Measurements from ENCODE around the gene CCDC57. TPM values are rescaled to one million over a fixed set of nuclear protein-coding genes. Genes with fewer than 3 reads are reported as not detected.

CCDC57 gene
- total RNA-seq, 1 donor from 2014 or later: 10.8 TPM

- H3K36me3 ChIP-seq (ENCODE audit: control insufficient read depth, insufficient read depth, low read length): peaks cover 2% of the 10 kb centered on the region
- no peak for FAIRE-seq
- no peak for TF ChIP-seq CTCF (IDR thresholded peaks at IDR 0.05; ENCODE audit: insufficient read depth, low read length, severe bottlenecking)
Measured at GRCh38 chr17:82118815-82119380, 93.7 kb downstream of the CCDC57 start.

GRCh38 chr17:82118168-82118814, 94.4 kb downstream of the CCDC57 start:
- Histone ChIP-seq H3K36me3 (ENCODE audit: control insufficient read depth, insufficient read depth, low read length) (peaks cover 4% of the 10 kb centered on the region), H3K4me3 (ENCODE audit: low read depth, low read length) (no peak overlapping the region), H3K27me3 (ENCODE audit: control insufficient read depth, insufficient read depth, low read length) (no peaks in the 10 kb centered on the region)
- FAIRE-seq (no peak), DNase-seq (ENCODE audit: low read depth) (no peak)
- no peak for TF ChIP-seq CTCF (IDR thresholded peaks at IDR 0.05; ENCODE audit: insufficient read depth, low read length, severe bottlenecking)

More at GRCh38 chr17:82118815-82119380, 93.7 kb downstream of the CCDC57 start:
- Histone ChIP-seq H3K27me3 (ENCODE audit: control insufficient read depth, insufficient read depth, low read length) (no peaks in the 10 kb centered on the region), H3K4me3 (ENCODE audit: low read depth, low read length) (no peak overlapping the region)
- no peak for DNase-seq (ENCODE audit: low read depth)

DNA sequence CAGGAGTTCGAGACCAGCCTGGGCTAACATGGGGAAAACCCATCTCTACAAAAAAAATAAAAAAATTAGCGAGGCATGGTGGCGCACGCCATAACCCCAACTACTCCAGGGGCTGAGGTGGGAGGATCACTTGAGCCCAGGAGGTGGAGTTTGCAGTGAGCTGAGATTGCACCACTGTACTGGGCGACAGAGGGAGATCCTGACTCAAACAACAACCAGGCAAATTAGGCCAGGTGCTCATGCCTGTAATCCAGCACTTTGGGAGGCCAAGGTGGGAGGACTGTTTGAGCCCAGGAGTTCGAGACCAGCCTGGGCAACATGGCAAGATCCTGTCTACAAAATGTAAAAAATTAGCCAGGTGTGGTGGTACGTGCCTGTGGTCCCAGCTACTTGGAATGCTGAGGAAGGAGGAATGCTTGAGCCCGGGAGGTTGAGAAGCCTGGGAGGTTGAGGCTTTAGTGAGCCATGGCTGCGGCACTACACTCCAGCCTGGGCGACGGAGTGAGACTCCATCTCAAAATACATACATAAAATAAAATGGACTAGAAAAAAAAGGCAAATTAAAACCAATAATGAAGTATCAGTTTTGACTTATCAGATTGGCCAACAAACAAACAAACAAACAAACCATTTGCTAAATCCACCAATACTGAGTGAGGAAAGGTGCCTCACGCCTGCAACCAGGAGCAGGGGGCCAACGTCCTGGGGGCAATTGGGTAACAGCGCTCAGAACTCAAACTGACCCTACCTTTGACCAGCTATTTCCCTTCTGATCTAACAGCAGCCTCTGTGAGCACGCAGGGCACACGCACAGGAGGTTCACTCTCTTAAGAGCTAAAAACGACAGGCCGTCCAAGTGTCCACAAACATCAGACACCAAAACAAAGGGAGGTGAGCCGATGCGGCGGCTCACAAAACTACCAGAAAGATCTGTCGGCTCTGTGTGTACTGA, 95.2 kb downstream of the CCDC57 start:
- DNase-seq (ENCODE audit: low read depth) (no peak), FAIRE-seq (no peak)
- TF ChIP-seq CTCF (IDR thresholded peaks at IDR 0.05; ENCODE audit: insufficient read depth, low read length, severe bottlenecking): no peak
- Histone ChIP-seq H3K27me3 (ENCODE audit: control insufficient read depth, insufficient read depth, low read length) (no peaks in the 10 kb centered on the region), H3K4me3 (ENCODE audit: low read depth, low read length) (no peak overlapping the region), H3K36me3 (ENCODE audit: control insufficient read depth, insufficient read depth, low read length) (peaks cover 4% of the 10 kb centered on the region)

- no peak for TF ChIP-seq CTCF (IDR thresholded peaks at IDR 0.05; ENCODE audit: insufficient read depth, low read length, severe bottlenecking)
- peaks cover 4% of the 10 kb centered on the region for H3K36me3 ChIP-seq (ENCODE audit: control insufficient read depth, insufficient read depth, low read length)
- DNase-seq (ENCODE audit: low read depth) (no peak), FAIRE-seq (no peak)
- no peak overlapping the region for H3K4me3 ChIP-seq (ENCODE audit: low read depth, low read length)
- no peaks in the 10 kb centered on the region for H3K27me3 ChIP-seq (ENCODE audit: control insufficient read depth, insufficient read depth, low read length)
Measured at GRCh38 chr17:82116246-82116645, 96.4 kb downstream of the CCDC57 start.

GRCh38 chr17:82114872-82115271, 97.8 kb downstream of the CCDC57 start:
- no peak for FAIRE-seq

More at GRCh38 chr17:82114872-82115271, 97.8 kb downstream of the CCDC57 start:
- Histone ChIP-seq H3K4me3 (ENCODE audit: low read depth, low read length) (no peak overlapping the region), H3K27me3 (ENCODE audit: control insufficient read depth, insufficient read depth, low read length) (no peaks in the 10 kb centered on the region), H3K36me3 (ENCODE audit: control insufficient read depth, insufficient read depth, low read length) (peaks cover 4% of the 10 kb centered on the region)
- DNase-seq (ENCODE audit: low read depth): no peak
- TF ChIP-seq CTCF (IDR thresholded peaks at IDR 0.05; ENCODE audit: insufficient read depth, low read length, severe bottlenecking): no peak

Data from bronchial epithelial cell (primary cell).